NCI-H2107 treated with DMSO at 0.1 percent for 48 hours (cell line): ENCODE measurements around the gene SLC1A5.
A peak's percentile ranks its signal among the peaks of the same experiment; 100 is the strongest.
"Not testable (repeated sequence)": the region's sequence is repeated elsewhere in the genome, so short reads cannot be mapped to it uniquely, and the experiment has no call there.

Source experiments
- DNase-seq: peaks from one replicate; lab custom pipeline; 2025; ENCODE audit not compliant: unreplicated experiment; lab: John Stamatoyannopoulos, UW

Gene SLC1A5

GRCh38 chr19:46802152-46802551, 13.8 kb upstream of the SLC1A5 start:
- DNase-seq, result no peak

GRCh38 chr19:46798713-46799112, 10.3 kb upstream of the SLC1A5 start:
- no peak for DNase-seq

- no peak for DNase-seq
These were observed 9.5 kb upstream of the SLC1A5 start for GRCh38 chr19:46797881-46798280.

- DNase-seq, result no peak
These were observed 3.5 kb upstream of the SLC1A5 start for GRCh38 chr19:46791944-46792343.

GRCh38 chr19:46789371-46789770, 977 bp upstream of the SLC1A5 start:
- DNase-seq, result no peak

GRCh38 chr19:46788968-46789338, 559 bp upstream of the SLC1A5 start:
- no peak for DNase-seq

GRCh38 chr19:46787331-46788261, 798 bp downstream of the SLC1A5 start:
- peak; percentile 23 for DNase-seq

- DNase-seq, result no peak
These were observed 1.4 kb downstream of the SLC1A5 start for GRCh38 chr19:46787040-46787330.

GRCh38 chr19:46786236-46787039, 2.0 kb downstream of the SLC1A5 start:
- DNase-seq, result no peak

GRCh38 chr19:46785980-46786235, 2.5 kb downstream of the SLC1A5 start:
- DNase-seq, result no peak

GRCh38 chr19:46785054-46785979, 3.1 kb downstream of the SLC1A5 start:
- DNase-seq, result no peak

GRCh38 chr19:46784262-46785053, 3.9 kb downstream of the SLC1A5 start:
- DNase-seq, result peak; percentile 87

GRCh38 chr19:46783670-46784069, 4.7 kb downstream of the SLC1A5 start:
- DNase-seq, result peak; percentile 81

GRCh38 chr19:46782355-46783019, 5.9 kb downstream of the SLC1A5 start:
- no peak for DNase-seq

- DNase-seq, result not testable (repeated sequence)
These were observed 10.3 kb downstream of the SLC1A5 start for GRCh38 chr19:46777956-46778645.

GRCh38 chr19:46776927-46777911, 11.2 kb downstream of the SLC1A5 start:
- no peak for DNase-seq

GRCh38 chr19:46775642-46776258, 12.6 kb downstream of the SLC1A5 start:
- DNase-seq, result no peak

GRCh38 chr19:46773018-46773399, 15.4 kb downstream of the SLC1A5 start:
- DNase-seq, result no peak
